Breast epithelium (tissue), 3 donors: Measurements from ENCODE around the gene RLBP1.
"Not testable (repeated sequence)": the region's sequence is repeated elsewhere in the genome, so short reads cannot be mapped to it uniquely, and the experiment has no call there.

Source experiments
- POLR2A ChIP-seq: fragments of 450-650 bp; IDR thresholded peaks from one replicate; pipeline ENCODE4 v1.6.1; 2016; ENCODE audit warnings: antibody characterized with exemption, mild to moderate bottlenecking, moderate library complexity
- POLR2AphosphoS5 ChIP-seq, 3 donors: sonication (generic); formaldehyde crosslinking; IDR thresholded peaks; one replicate each; pipeline ENCODE4 v1.6.1; 2017; ENCODE audit warnings: antibody characterized with exemption in 3 of 3
- TF ChIP-seq, protein P1 (sequence below), 3 donors: fragments of 450-650 bp; IDR thresholded peaks; one replicate each; pipeline ENCODE4 v1.5.1; 2016 to 2017; ENCODE audit warnings: antibody characterized with exemption in 3 of 3, mild to moderate bottlenecking in 3 of 3, moderate library complexity in 3 of 3

DNA sequence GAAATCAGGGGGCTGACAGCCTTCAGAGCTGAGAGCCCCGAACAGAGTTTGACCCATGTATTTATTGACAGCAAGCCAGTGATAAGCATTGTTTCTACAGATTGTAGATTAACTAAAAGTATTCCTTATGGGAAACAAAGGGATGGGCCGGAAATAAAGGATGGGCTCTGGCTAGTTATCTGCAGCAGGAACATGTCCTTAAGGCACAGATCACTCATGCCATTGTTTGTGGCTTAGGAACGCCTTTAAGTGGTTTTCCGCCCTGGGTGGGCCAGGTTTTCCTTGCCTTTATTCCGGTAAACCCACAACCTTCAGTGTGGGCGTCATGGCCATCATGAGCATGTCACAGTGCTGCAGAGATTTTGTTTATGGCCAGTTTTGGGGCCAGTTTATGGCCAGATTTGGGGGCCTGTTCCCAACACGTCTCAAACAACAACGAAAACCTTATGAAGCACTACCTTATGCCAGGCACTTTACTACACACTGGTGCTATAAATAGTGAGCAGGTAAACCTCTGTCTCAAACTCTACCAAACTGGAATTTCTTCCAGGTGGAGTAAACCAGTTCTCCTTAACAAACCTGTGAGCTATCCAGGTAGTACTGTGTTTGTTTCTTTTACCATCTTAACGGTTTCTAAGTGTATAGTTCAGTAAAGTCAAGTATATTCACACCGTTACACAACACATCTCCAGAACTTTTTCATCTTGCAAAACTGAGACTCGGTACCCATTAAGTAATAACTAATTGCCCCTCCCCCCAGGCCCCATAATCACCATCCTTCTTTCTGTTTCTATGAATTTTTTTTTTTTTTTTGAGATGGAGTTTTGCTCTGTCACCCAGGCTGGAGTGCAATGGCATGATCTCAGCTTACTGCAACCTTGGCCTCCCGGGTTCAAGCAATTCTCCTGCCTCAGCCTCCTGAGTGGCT lies 18.8 kb upstream of the RLBP1 start:
- TF ChIP-seq, protein P1, sequence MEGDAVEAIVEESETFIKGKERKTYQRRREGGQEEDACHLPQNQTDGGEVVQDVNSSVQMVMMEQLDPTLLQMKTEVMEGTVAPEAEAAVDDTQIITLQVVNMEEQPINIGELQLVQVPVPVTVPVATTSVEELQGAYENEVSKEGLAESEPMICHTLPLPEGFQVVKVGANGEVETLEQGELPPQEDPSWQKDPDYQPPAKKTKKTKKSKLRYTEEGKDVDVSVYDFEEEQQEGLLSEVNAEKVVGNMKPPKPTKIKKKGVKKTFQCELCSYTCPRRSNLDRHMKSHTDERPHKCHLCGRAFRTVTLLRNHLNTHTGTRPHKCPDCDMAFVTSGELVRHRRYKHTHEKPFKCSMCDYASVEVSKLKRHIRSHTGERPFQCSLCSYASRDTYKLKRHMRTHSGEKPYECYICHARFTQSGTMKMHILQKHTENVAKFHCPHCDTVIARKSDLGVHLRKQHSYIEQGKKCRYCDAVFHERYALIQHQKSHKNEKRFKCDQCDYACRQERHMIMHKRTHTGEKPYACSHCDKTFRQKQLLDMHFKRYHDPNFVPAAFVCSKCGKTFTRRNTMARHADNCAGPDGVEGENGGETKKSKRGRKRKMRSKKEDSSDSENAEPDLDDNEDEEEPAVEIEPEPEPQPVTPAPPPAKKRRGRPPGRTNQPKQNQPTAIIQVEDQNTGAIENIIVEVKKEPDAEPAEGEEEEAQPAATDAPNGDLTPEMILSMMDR (IDR thresholded peaks at IDR 0.05), result not testable (repeated sequence)
- not testable (repeated sequence) for TF ChIP-seq POLR2A; POLR2AphosphoS5 (IDR thresholded peaks at IDR 0.05)
